Measurements from ENCODE around the gene INSR. TPM values are rescaled to one million over a fixed set of nuclear protein-coding genes. Genes with fewer than 3 reads are reported as not detected.
"Not testable (repeated sequence)": the region's sequence is repeated elsewhere in the genome, so short reads cannot be mapped to it uniquely, and the experiment has no call there.

Gene INSR
- total RNA-seq, 4 donors from 2014 or later, result 46.0 to 97.6 (median 68.3) TPM

- TF ChIP-seq CTCF (IDR thresholded peaks at IDR 0.05) (peak in 1 of 4 experiments; percentile 12), POLR2A (IDR thresholded peaks at IDR 0.05) (no peak)
- intact Hi-C loops (cut with DNase I; ENCODE audit: low total_unique reads), result no loop called here
- Histone ChIP-seq H3K27ac (no peak overlapping the region), H3K9me3 (no peaks in the 10 kb centered on the region), H3K4me3 (no peak overlapping the region), H3K4me1 (no peaks in the 10 kb centered on the region), H3K36me3 (no peaks in the 10 kb centered on the region), H3K27me3 (no peaks in the 10 kb centered on the region)
- no peak for DNase-seq
Observed at GRCh38 chr19:7326105-7326877, 32.1 kb upstream of the INSR start.

- no peak for TF ChIP-seq CTCF (IDR thresholded peaks at IDR 0.05)
- no peak for TF ChIP-seq POLR2A (IDR thresholded peaks at IDR 0.05)
- Histone ChIP-seq H3K9me3 (no peaks in the 10 kb centered on the region), H3K27me3 (no peaks in the 10 kb centered on the region), H3K36me3 (no peaks in the 10 kb centered on the region), H3K4me1 (no peaks in the 10 kb centered on the region), H3K27ac (no peak overlapping the region), H3K4me3 (no peak overlapping the region)
- DNase-seq, result no peak
- intact Hi-C loops (cut with DNase I; ENCODE audit: low total_unique reads), result no loop called here
Observed at GRCh38 chr19:7318176-7318575, 24.0 kb upstream of the INSR start.

- Histone ChIP-seq H3K4me3 (no peak overlapping the region), H3K36me3 (no peaks in the 10 kb centered on the region), H3K27ac (no peak overlapping the region), H3K27me3 (no peaks in the 10 kb centered on the region), H3K9me3 (no peaks in the 10 kb centered on the region), H3K4me1 (no peaks in the 10 kb centered on the region)
- intact Hi-C loops (cut with DNase I; ENCODE audit: low total_unique reads), result no loop called here
- TF ChIP-seq POLR2A (IDR thresholded peaks at IDR 0.05), result no peak
- TF ChIP-seq CTCF (IDR thresholded peaks at IDR 0.05), result no peak
- no peak for DNase-seq
Observed at GRCh38 chr19:7312816-7313215, 18.6 kb upstream of the INSR start.

- no peaks in the 10 kb centered on the region for H3K9me3 ChIP-seq
Observed at GRCh38 chr19:7311911-7312310, 17.7 kb upstream of the INSR start.

GRCh38 chr19:7308327-7308726 lies 14.1 kb upstream of the INSR start:
- H3K27me3 ChIP-seq; H3K27ac ChIP-seq; H3K9me3 ChIP-seq; H3K4me1 ChIP-seq; DNase-seq; H3K36me3 ChIP-seq; H3K4me3 ChIP-seq; intact Hi-C loops (cut with DNase I; ENCODE audit: low total_unique reads): not testable (repeated sequence)

More at GRCh38 chr19:7311911-7312310, 17.7 kb upstream of the INSR start:
- intact Hi-C loops (cut with DNase I; ENCODE audit: low total_unique reads), result no loop called here
- Histone ChIP-seq H3K4me3 (no peak overlapping the region), H3K27ac (no peak overlapping the region), H3K27me3 (no peaks in the 10 kb centered on the region), H3K4me1 (no peaks in the 10 kb centered on the region), H3K36me3 (no peaks in the 10 kb centered on the region)
- DNase-seq, result no peak
- TF ChIP-seq CTCF (IDR thresholded peaks at IDR 0.05) (no peak), POLR2A (IDR thresholded peaks at IDR 0.05) (no peak)
